ENCODE measurements around the gene REELD1.

The REELD1 gene

GRCh38 chr4:146212781-146213180, 1.6 kb upstream of the REELD1 start:
- no peaks in the 10 kb centered on the region for H3K27me3 ChIP-seq (replicated peaks; ENCODE audit: control insufficient read depth, insufficient read depth, low read length, poor library complexity, severe bottlenecking)
- no peaks in the 10 kb centered on the region for H3K4me1 ChIP-seq (ENCODE audit: control insufficient read depth, insufficient read depth, low read length, poor library complexity, severe bottlenecking)
- H3K36me3 ChIP-seq (ENCODE audit: control insufficient read depth, insufficient read depth, low read length) = no peaks in the 10 kb centered on the region
- H3K9me3 ChIP-seq (ENCODE audit: control insufficient read depth, low read length) = no peaks in the 10 kb centered on the region
- no peak overlapping the region for H3K4me3 ChIP-seq (ENCODE audit: insufficient read depth, low read depth, low read length, poor library complexity, severe bottlenecking)
- no peak overlapping the region for H3K27ac ChIP-seq (ENCODE audit: insufficient read depth, low read length, poor library complexity, severe bottlenecking)
- no peak for DNase-seq

- Histone ChIP-seq H3K27ac (ENCODE audit: insufficient read depth, low read length, poor library complexity, severe bottlenecking) (no peak overlapping the region), H3K4me3 (ENCODE audit: insufficient read depth, low read depth, low read length, poor library complexity, severe bottlenecking) (no peak overlapping the region), H3K9me3 (ENCODE audit: control insufficient read depth, low read length) (no peaks in the 10 kb centered on the region), H3K27me3 (replicated peaks; ENCODE audit: control insufficient read depth, insufficient read depth, low read length, poor library complexity, severe bottlenecking) (no peaks in the 10 kb centered on the region), H3K36me3 (ENCODE audit: control insufficient read depth, insufficient read depth, low read length) (no peaks in the 10 kb centered on the region), H3K4me1 (ENCODE audit: control insufficient read depth, insufficient read depth, low read length, poor library complexity, severe bottlenecking) (no peaks in the 10 kb centered on the region)
- DNase-seq = no peak
These were observed 8.0 kb downstream of the REELD1 start for GRCh38 chr4:146222313-146222712.

- H3K36me3 ChIP-seq (ENCODE audit: control insufficient read depth, insufficient read depth, low read length) = no peaks in the 10 kb centered on the region
- no peak overlapping the region for H3K4me3 ChIP-seq (ENCODE audit: insufficient read depth, low read depth, low read length, poor library complexity, severe bottlenecking)
- no peaks in the 10 kb centered on the region for H3K4me1 ChIP-seq (ENCODE audit: control insufficient read depth, insufficient read depth, low read length, poor library complexity, severe bottlenecking)
- H3K9me3 ChIP-seq (ENCODE audit: control insufficient read depth, low read length) = no peaks in the 10 kb centered on the region
- H3K27me3 ChIP-seq (replicated peaks; ENCODE audit: control insufficient read depth, insufficient read depth, low read length, poor library complexity, severe bottlenecking) = no peaks in the 10 kb centered on the region
- H3K27ac ChIP-seq (ENCODE audit: insufficient read depth, low read length, poor library complexity, severe bottlenecking) = no peak overlapping the region
- no peak for DNase-seq
These were observed 10.1 kb downstream of the REELD1 start for GRCh38 chr4:146224326-146224966.

DNA sequence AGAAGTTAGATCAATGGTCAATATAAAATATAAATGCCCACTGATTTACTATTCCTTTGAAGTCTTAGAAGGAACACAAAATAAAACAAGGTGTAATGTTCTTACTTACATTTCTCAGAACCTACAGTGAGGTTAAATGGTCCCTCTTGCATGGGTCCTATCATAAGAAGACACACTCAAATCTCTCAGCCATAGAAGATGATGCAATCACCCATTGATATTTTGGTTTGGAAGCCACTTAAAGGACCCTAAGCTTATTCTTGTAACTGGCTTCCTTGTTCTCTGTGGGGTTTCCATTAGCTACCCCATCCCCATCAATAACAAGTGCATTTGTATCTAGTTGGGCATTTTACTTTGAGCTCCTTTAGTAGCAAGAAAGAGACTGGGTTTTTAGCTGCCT, 15.1 kb downstream of the REELD1 start:
- H3K4me3 ChIP-seq (ENCODE audit: insufficient read depth, low read depth, low read length, poor library complexity, severe bottlenecking) = no peak overlapping the region
- H3K27ac ChIP-seq (ENCODE audit: insufficient read depth, low read length, poor library complexity, severe bottlenecking) = no peak overlapping the region
- no peaks in the 10 kb centered on the region for H3K36me3 ChIP-seq (ENCODE audit: control insufficient read depth, insufficient read depth, low read length)
- no peak for DNase-seq
- H3K27me3 ChIP-seq (replicated peaks; ENCODE audit: control insufficient read depth, insufficient read depth, low read length, poor library complexity, severe bottlenecking) = no peaks in the 10 kb centered on the region
- no peaks in the 10 kb centered on the region for H3K4me1 ChIP-seq (ENCODE audit: control insufficient read depth, insufficient read depth, low read length, poor library complexity, severe bottlenecking)
- no peaks in the 10 kb centered on the region for H3K9me3 ChIP-seq (ENCODE audit: control insufficient read depth, low read length)

DNA sequence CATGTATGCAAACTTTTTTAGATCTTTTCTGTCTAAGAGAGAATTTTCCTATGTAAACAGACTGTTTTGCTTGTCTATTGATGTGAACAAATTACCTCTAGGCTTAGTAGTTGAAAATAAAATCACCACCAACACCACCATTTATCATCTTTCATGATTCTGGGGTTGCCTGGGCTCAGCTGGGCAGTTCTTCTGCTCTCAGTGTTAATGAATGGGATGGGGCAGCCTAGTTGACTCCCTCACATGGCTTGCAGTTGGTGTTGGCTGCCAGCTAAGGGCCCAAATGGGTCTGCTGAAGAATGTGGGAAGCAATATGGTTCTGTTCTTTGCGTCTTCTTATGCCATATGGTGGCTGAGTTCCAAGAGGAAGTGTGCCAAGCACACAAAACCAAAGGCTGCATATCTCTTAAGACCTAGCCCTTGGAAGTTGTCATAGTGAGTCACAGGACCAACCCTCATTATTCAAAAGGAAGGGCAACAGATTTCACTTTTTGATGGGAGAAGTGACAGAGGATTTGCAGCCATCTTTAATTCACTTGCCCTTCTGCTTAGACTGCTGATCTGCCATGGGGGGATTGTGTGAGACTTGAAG, 17.9 kb downstream of the REELD1 start:
- no peak overlapping the region for H3K4me3 ChIP-seq (ENCODE audit: insufficient read depth, low read depth, low read length, poor library complexity, severe bottlenecking)
- H3K36me3 ChIP-seq (ENCODE audit: control insufficient read depth, insufficient read depth, low read length) = no peaks in the 10 kb centered on the region
- H3K9me3 ChIP-seq (ENCODE audit: control insufficient read depth, low read length) = no peaks in the 10 kb centered on the region
- no peak overlapping the region for H3K27ac ChIP-seq (ENCODE audit: insufficient read depth, low read length, poor library complexity, severe bottlenecking)
- no peaks in the 10 kb centered on the region for H3K27me3 ChIP-seq (replicated peaks; ENCODE audit: control insufficient read depth, insufficient read depth, low read length, poor library complexity, severe bottlenecking)
- DNase-seq = no peak
- no peaks in the 10 kb centered on the region for H3K4me1 ChIP-seq (ENCODE audit: control insufficient read depth, insufficient read depth, low read length, poor library complexity, severe bottlenecking)

GRCh38 chr4:146235654-146236177, 21.4 kb downstream of the REELD1 start:
- Histone ChIP-seq H3K27me3 (replicated peaks; ENCODE audit: control insufficient read depth, insufficient read depth, low read length, poor library complexity, severe bottlenecking) (no peaks in the 10 kb centered on the region), H3K4me1 (ENCODE audit: control insufficient read depth, insufficient read depth, low read length, poor library complexity, severe bottlenecking) (no peaks in the 10 kb centered on the region), H3K27ac (ENCODE audit: insufficient read depth, low read length, poor library complexity, severe bottlenecking) (no peak overlapping the region), H3K9me3 (ENCODE audit: control insufficient read depth, low read length) (no peaks in the 10 kb centered on the region), H3K36me3 (ENCODE audit: control insufficient read depth, insufficient read depth, low read length) (no peaks in the 10 kb centered on the region), H3K4me3 (ENCODE audit: insufficient read depth, low read depth, low read length, poor library complexity, severe bottlenecking) (no peak overlapping the region)
- DNase-seq = no peak

DNA sequence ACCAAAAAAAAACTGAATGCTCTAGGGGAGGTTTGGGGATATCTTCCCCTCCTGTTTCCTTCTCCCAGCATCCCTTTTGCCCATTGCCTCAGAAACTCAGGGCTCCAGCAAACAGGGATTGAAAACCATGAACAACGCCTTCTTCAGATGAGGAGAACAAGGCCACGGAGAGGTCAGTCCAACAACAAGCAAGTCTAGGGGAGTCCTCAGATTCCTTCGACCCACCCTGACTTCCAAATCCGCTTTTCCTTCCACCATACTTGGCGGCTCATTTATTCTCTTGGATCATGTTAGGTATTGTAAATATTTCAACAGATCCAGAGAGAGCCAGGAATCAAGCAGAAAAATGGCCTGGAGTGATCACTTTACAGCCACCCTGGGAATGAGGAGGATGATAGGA, 21.9 kb downstream of the REELD1 start:
- Histone ChIP-seq H3K36me3 (ENCODE audit: control insufficient read depth, insufficient read depth, low read length) (no peaks in the 10 kb centered on the region), H3K4me3 (ENCODE audit: insufficient read depth, low read depth, low read length, poor library complexity, severe bottlenecking) (no peak overlapping the region), H3K4me1 (ENCODE audit: control insufficient read depth, insufficient read depth, low read length, poor library complexity, severe bottlenecking) (no peaks in the 10 kb centered on the region), H3K27me3 (replicated peaks; ENCODE audit: control insufficient read depth, insufficient read depth, low read length, poor library complexity, severe bottlenecking) (no peaks in the 10 kb centered on the region), H3K9me3 (ENCODE audit: control insufficient read depth, low read length) (no peaks in the 10 kb centered on the region), H3K27ac (ENCODE audit: insufficient read depth, low read length, poor library complexity, severe bottlenecking) (no peak overlapping the region)
- DNase-seq = no peak

DNA sequence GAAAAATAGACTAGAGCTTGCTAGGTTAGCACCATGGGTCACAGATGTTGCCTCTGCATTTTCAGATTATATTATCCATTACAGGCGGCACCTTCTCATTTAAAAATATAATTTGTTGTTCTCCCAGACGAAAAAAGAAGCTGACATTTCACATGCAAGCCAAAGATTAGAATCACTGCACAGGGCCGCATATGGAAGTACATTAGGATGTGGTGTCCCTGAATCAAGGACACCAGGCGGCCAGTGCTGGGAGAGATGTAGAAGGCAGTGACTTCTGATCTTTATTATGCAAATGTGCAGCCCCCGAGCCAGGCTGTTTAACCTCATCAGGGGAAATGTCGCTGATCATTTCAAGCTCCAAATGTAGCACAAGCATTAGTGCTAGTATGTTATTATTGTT, 22.8 kb downstream of the REELD1 start:
- H3K36me3 ChIP-seq (ENCODE audit: control insufficient read depth, insufficient read depth, low read length) = no peaks in the 10 kb centered on the region

DNA sequence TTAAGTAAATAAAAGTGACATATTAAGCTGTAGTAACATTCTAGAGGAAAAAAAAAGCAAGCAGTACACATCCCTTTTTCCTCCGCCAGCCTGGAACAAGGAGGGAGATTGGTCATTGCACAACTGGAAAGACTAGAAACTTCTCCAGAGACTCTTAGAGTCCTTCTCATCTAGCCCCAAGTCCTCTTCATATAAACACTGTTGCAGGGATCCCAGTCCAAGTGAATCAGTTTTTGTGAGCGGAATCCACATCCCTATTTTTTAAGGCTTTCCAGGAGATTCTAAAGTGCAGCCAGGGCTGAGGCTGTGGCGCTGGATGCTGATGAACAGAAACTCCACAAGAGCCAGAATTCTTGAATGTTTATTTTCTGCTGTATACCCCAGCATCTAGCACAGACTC, 23.8 kb downstream of the REELD1 start:
- peaks cover 2% of the 10 kb centered on the region for H3K4me1 ChIP-seq (ENCODE audit: control insufficient read depth, insufficient read depth, low read length, poor library complexity, severe bottlenecking)
- no peaks in the 10 kb centered on the region for H3K36me3 ChIP-seq (ENCODE audit: control insufficient read depth, insufficient read depth, low read length)
- no peak overlapping the region for H3K27ac ChIP-seq (ENCODE audit: insufficient read depth, low read length, poor library complexity, severe bottlenecking)
- H3K4me3 ChIP-seq (ENCODE audit: insufficient read depth, low read depth, low read length, poor library complexity, severe bottlenecking) = no peak overlapping the region
- H3K9me3 ChIP-seq (ENCODE audit: control insufficient read depth, low read length) = no peaks in the 10 kb centered on the region
- H3K27me3 ChIP-seq (replicated peaks; ENCODE audit: control insufficient read depth, insufficient read depth, low read length, poor library complexity, severe bottlenecking) = no peaks in the 10 kb centered on the region
- no peak for DNase-seq

More for the DNA sequence above, 22.8 kb downstream of the REELD1 start:
- no peaks in the 10 kb centered on the region for H3K9me3 ChIP-seq (ENCODE audit: control insufficient read depth, low read length)
- DNase-seq = no peak
- H3K27me3 ChIP-seq (replicated peaks; ENCODE audit: control insufficient read depth, insufficient read depth, low read length, poor library complexity, severe bottlenecking) = no peaks in the 10 kb centered on the region
- no peak overlapping the region for H3K27ac ChIP-seq (ENCODE audit: insufficient read depth, low read length, poor library complexity, severe bottlenecking)
- no peaks in the 10 kb centered on the region for H3K4me1 ChIP-seq (ENCODE audit: control insufficient read depth, insufficient read depth, low read length, poor library complexity, severe bottlenecking)
- no peak overlapping the region for H3K4me3 ChIP-seq (ENCODE audit: insufficient read depth, low read depth, low read length, poor library complexity, severe bottlenecking)

DNA sequence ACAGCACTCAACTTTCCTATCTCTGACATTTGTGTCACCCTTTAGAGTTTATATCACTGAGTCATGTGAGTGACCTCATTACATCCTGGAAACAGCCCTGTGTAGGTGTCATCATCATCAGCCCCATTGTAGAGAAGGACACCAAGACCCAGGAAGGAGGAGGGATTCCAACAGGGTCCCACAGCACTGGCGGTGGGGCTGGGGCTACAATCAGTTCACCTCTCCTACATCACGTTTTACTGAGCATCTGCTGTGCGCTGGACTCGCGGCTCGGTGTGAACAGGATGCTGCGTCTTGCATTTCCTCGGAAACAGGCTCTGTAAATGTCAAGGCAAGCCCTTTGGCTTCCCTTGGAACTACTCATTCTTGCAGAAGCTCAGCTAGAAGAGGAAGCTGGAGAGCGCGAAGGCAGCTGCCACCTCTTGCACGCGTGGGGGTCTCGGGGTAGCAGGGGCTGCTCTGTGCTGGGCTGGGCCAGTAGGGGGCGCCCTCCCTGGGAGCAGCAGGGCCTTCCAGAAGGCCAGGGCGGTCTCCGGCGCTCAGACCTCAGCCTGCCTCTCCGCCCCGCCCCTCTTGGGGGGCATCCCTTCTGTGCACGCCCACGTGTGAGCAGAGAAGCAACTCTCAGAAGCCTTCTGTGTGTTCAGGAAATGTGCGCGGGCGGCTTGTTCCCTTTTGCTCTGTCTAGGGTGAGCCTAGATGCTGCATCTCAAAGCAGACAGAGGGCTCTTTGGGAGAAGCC, 29.0 kb downstream of the REELD1 start:
- Histone ChIP-seq H3K27ac (ENCODE audit: insufficient read depth, low read length, poor library complexity, severe bottlenecking) (no peak overlapping the region), H3K36me3 (ENCODE audit: control insufficient read depth, insufficient read depth, low read length) (no peaks in the 10 kb centered on the region), H3K4me1 (ENCODE audit: control insufficient read depth, insufficient read depth, low read length, poor library complexity, severe bottlenecking) (peaks cover 10% of the 10 kb centered on the region), H3K4me3 (ENCODE audit: insufficient read depth, low read depth, low read length, poor library complexity, severe bottlenecking) (peak overlapping the region; percentile 37), H3K27me3 (replicated peaks; ENCODE audit: control insufficient read depth, insufficient read depth, low read length, poor library complexity, severe bottlenecking) (no peaks in the 10 kb centered on the region), H3K9me3 (ENCODE audit: control insufficient read depth, low read length) (no peaks in the 10 kb centered on the region)
- DNase-seq = peak in 1 of 3 donors; percentile 14

Measured in effector memory CD4-positive, alpha-beta T cell (primary cell).